Spleen (tissue), 11 donors: ENCODE measurements around the gene FYN. TPM values are rescaled to one million over a fixed set of nuclear protein-coding genes. Genes with fewer than 3 reads are reported as not detected.
A peak's percentile ranks its signal among the peaks of the same experiment; 100 is the strongest.

ENCODE experiments used
- DNase-seq: peaks from one replicate; pipeline ENCODE4 v3.0.0-alpha.2; 2020
- H3K27ac ChIP-seq, 8 donors: fragments of 200-600 bp; sonication (generic) in 7 of 8; 1 replicate in 4 of 8; 2 replicates in 4 of 8; pipeline versions ENCODE4 v1.5.0 to v1.8.0; 2016 to 2021; ENCODE audit warnings: inconsistent platforms in 4 of 8, mild to moderate bottlenecking in 4 of 8, moderate library complexity in 1 of 8
- H3K27me3 ChIP-seq, 7 donors: fragments of 200-600 bp; sonication (generic) in 6 of 7; replicated peaks in 1 of 7; 1 replicate in 4 of 7; 2 replicates in 3 of 7; pipeline versions ENCODE4 v1.5.0 to v1.8.0; 2016 to 2021; ENCODE audit warnings: inconsistent platforms in 3 of 7, mild to moderate bottlenecking in 1 of 7
- H3K36me3 ChIP-seq, 6 donors: fragments of 200-600 bp; sonication (generic) in 5 of 6; 1 replicate in 4 of 6; 2 replicates in 2 of 6; pipeline versions ENCODE4 v1.5.0 to v1.8.0; 2016 to 2021; ENCODE audit warnings: inconsistent platforms in 2 of 6
- H3K4me1 ChIP-seq, 6 donors: fragments of 200-600 bp; sonication (generic) in 5 of 6; 1 replicate in 3 of 6; 2 replicates in 3 of 6; pipeline versions ENCODE4 v1.5.0 to v1.8.0; 2016 to 2021; ENCODE audit warnings: inconsistent platforms in 3 of 6
- H3K4me3 ChIP-seq, 8 donors: fragments of 200-600 bp; sonication (generic) in 7 of 8; 1 replicate in 4 of 8; 2 replicates in 4 of 8; pipeline versions ENCODE4 v1.5.0 to v1.8.0; 2016 to 2021; ENCODE audit warnings: inconsistent platforms in 4 of 8, mild to moderate bottlenecking in 4 of 8, moderate library complexity in 2 of 8
- H3K9me3 ChIP-seq, 8 donors: fragments of 200-600 bp; sonication (generic) in 7 of 8; 1 replicate in 4 of 8; 2 replicates in 4 of 8; pipeline versions ENCODE4 v1.5.0 to v1.8.0; 2016 to 2021; ENCODE audit warnings: inconsistent platforms in 4 of 8
- CTCF ChIP-seq, 11 experiments: fragments of 200-600 bp in 7 of 11; fragments of 450-650 bp in 4 of 11; sonication (generic) in 4 of 11; IDR thresholded peaks in 8 of 11; conservative IDR thresholded peaks in 3 of 11; 1 replicate in 7 of 11; 2 replicates in 4 of 11; pipeline versions ENCODE4 v1.4.0 to v1.8.0; 2016 to 2021; ENCODE audit warnings: antibody characterized with exemption in 11 of 11, inconsistent platforms in 4 of 11, mild to moderate bottlenecking in 1 of 11
- POLR2A ChIP-seq, 3 donors: fragments of 450-650 bp; IDR thresholded peaks; one replicate each; pipeline ENCODE4 v1.5.1; 2017; ENCODE audit warnings: antibody characterized with exemption in 3 of 3, mild to moderate bottlenecking in 1 of 3
- POLR2AphosphoS5 ChIP-seq, 3 donors: sonication (generic); formaldehyde crosslinking; IDR thresholded peaks; one replicate each; pipeline ENCODE4 v1.5.1; 2017; ENCODE audit warnings: antibody characterized with exemption in 3 of 3
- WGBS, 5 donors: extraction: QIAGEN DNeasy Blood & Tissue Kit in 3 of 5; methylation state at CpG; one replicate each; pipeline versions ENCODE4 v1.1.5 to v1.1.7; 2013 to 2018; 5-methylcytosine and 5-hydroxymethylcytosine counted together
- intact Hi-C: fragments of 100-400 bp; cut with DNase I; formaldehyde crosslinking; loops from one replicate; pipeline ENCODE4 v1.15.0; 2023; ENCODE audit warnings: low total_unique reads
- polyA plus RNA-seq, 3 donors: library from polyadenylated mRNA; stranded (reverse); fragments of 200-250 nt; gene quantifications; one replicate each; pipeline ENCODE4 v1.2.1, GENCODE V29; 2013
- total RNA-seq, 7 donors: library from RNA; depleted of rRNA in 3 of 7; stranded (reverse); fragments of >200 nt in 3 of 7; fragmentation: NEBNext Ultra II Directional in 4 of 7; extraction: Animal tissue kit (Norgen Biotek cat#: 25700) in 4 of 7; gene quantifications; one replicate each; pipeline versions ENCODE4 v1.1.0 to v1.2.1, GENCODE V29; 2016 to 2021
- donor health status: healthy with polysubstance abuse.
- donor health status: DM: no; HTN: no; CAD: no; lungs with moderate emphysema.
- donor health status: DM: no; HTN: no; CAD: no.
- donor health status: Bipolar disorder and iron deficiency.
- donor health status: healthy.
- donor health status: DM: no; HTN: no; CAD: no.
- donor health status: DM: yes; HTN: yes; CAD: no.

FYN gene
- total and polyA plus RNA-seq, 10 donors: 56.6 to 409 (median 205) TPM

- WGBS, 5 donors: 56 to 77% (median 64%) methylated on average over 8 of the region's 8 CpGs
- no peak for DNase-seq
- H3K4me3 ChIP-seq: no peak overlapping the region
- H3K4me1 ChIP-seq: peaks cover 25 to 94% (median 56%) of the 10 kb centered on the region in 6 donors
- intact Hi-C loops: no loop called here
- peak overlapping the region; percentile 39 to 81 (median 60) for H3K27ac ChIP-seq
- peaks cover 0 to 8% (median 0%) of the 10 kb centered on the region in 6 donors for H3K36me3 ChIP-seq
- H3K27me3 ChIP-seq: no peaks in the 10 kb centered on the region
- H3K9me3 ChIP-seq: no peaks in the 10 kb centered on the region
- peak in 2 of 11 experiments; percentile 19 to 23 for TF ChIP-seq CTCF (IDR thresholded peaks at IDR 0.05 in 8 of 11, conservative IDR thresholded peaks at IDR 0.05 in 3 of 11)
- no peak for TF ChIP-seq POLR2AphosphoS5 (IDR thresholded peaks at IDR 0.05)
- no peak for TF ChIP-seq POLR2A (IDR thresholded peaks at IDR 0.05)
Observed at GRCh38 chr6:111804627-111805235, 68.5 kb downstream of the FYN start.

- Histone ChIP-seq H3K9me3 (no peaks in the 10 kb centered on the region), H3K27ac (peak overlapping the region; percentile 32 to 81 (median 60)), H3K27me3 (no peaks in the 10 kb centered on the region), H3K4me1 (peaks cover 25 to 95% (median 64%) of the 10 kb centered on the region in 6 donors), H3K36me3 (peaks cover 0 to 8% (median 0%) of the 10 kb centered on the region in 6 donors), H3K4me3 (peak overlapping the region in 1 of 8 donors; percentile 6)
- WGBS, 5 donors: 41 to 67% (median 50%) methylated on average over 5 of the region's 5 CpGs
- no peak for DNase-seq
- intact Hi-C loops: no loop called here
- TF ChIP-seq POLR2A (IDR thresholded peaks at IDR 0.05) (no peak), POLR2AphosphoS5 (IDR thresholded peaks at IDR 0.05) (no peak), CTCF (IDR thresholded peaks at IDR 0.05 in 8 of 11, conservative IDR thresholded peaks at IDR 0.05 in 3 of 11) (no peak)
Observed at GRCh38 chr6:111803804-111804203, 69.4 kb downstream of the FYN start.

GRCh38 chr6:111803371-111803770 lies 69.9 kb downstream of the FYN start:
- DNase-seq: no peak
- TF ChIP-seq POLR2AphosphoS5 (IDR thresholded peaks at IDR 0.05) (no peak), POLR2A (IDR thresholded peaks at IDR 0.05) (no peak), CTCF (IDR thresholded peaks at IDR 0.05 in 8 of 11, conservative IDR thresholded peaks at IDR 0.05 in 3 of 11) (no peak)
- Histone ChIP-seq H3K36me3 (peaks cover 0 to 4% (median 0%) of the 10 kb centered on the region in 6 donors), H3K9me3 (no peaks in the 10 kb centered on the region), H3K27ac (peak overlapping the region in 7 of 8 donors; percentile 39 to 81 (median 69)), H3K4me3 (peak overlapping the region in 1 of 8 donors; percentile 6), H3K27me3 (no peaks in the 10 kb centered on the region), H3K4me1 (peaks cover 25 to 95% (median 68%) of the 10 kb centered on the region in 6 donors)
- 78 to 85% (median 80%) methylated on average over 1 of the region's 1 CpG for WGBS, 5 donors
- intact Hi-C loops: no loop called here

- Histone ChIP-seq H3K4me3 (no peak overlapping the region), H3K27me3 (no peaks in the 10 kb centered on the region), H3K36me3 (peaks cover 0 to 3% (median 0%) of the 10 kb centered on the region in 6 donors), H3K9me3 (no peaks in the 10 kb centered on the region), H3K4me1 (peaks cover 25 to 95% (median 68%) of the 10 kb centered on the region in 6 donors), H3K27ac (peak overlapping the region in 5 of 8 donors; percentile 39 to 81 (median 73))
- TF ChIP-seq POLR2A (IDR thresholded peaks at IDR 0.05) (no peak), POLR2AphosphoS5 (IDR thresholded peaks at IDR 0.05) (no peak), CTCF (IDR thresholded peaks at IDR 0.05 in 8 of 11, conservative IDR thresholded peaks at IDR 0.05 in 3 of 11) (no peak)
- intact Hi-C loops: no loop called here
- WGBS, 5 donors: 86 to 93% (median 89%) methylated on average over 2 of the region's 2 CpGs
- no peak for DNase-seq
Observed at GRCh38 chr6:111802720-111803330, 70.4 kb downstream of the FYN start.
